Lower lobe of right lung (tissue), 2 donors: ENCODE data around the gene RNASE2. TPM values are rescaled to one million over a fixed set of nuclear protein-coding genes. Genes with fewer than 3 reads are reported as not detected.
A peak's percentile ranks its signal among the peaks of the same experiment; 100 is the strongest.

Source experiments
- ATAC-seq, 2 donors: fragments of 200-7000 bp; cut with Tn5 transposase; one replicate each; pipeline ENCODE4 v1.9.1; 2020 to 2022; ENCODE audit warnings: mild to moderate bottlenecking in 2 of 2, moderate library complexity in 2 of 2
- DNase-seq: peaks from one replicate; pipeline ENCODE4 v3.0.0-alpha.2; 2020
- H3K27ac ChIP-seq: fragments of 200-600 bp; one replicate; pipeline ENCODE4 v1.8.0; 2022
- H3K27me3 ChIP-seq: fragments of 200-600 bp; one replicate; pipeline ENCODE4 v1.8.0; 2022; ENCODE audit warnings: low read depth
- H3K36me3 ChIP-seq: fragments of 200-600 bp; one replicate; pipeline ENCODE4 v1.8.0; 2022; ENCODE audit warnings: mild to moderate bottlenecking
- H3K4me1 ChIP-seq: fragments of 200-600 bp; one replicate; pipeline ENCODE4 v1.8.0; 2022
- H3K4me3 ChIP-seq: fragments of 200-600 bp; one replicate; pipeline ENCODE4 v1.8.0; 2022; ENCODE audit warnings: mild to moderate bottlenecking
- H3K9me3 ChIP-seq: fragments of 200-600 bp; one replicate; pipeline ENCODE4 v1.8.0; 2022
- intact Hi-C: fragments of 100-400 bp; cut with DNase I; formaldehyde crosslinking; loops from one replicate; pipeline ENCODE4 v1.11.0; 2022
- total RNA-seq: library from RNA; stranded (reverse); fragmentation: NEBNext Ultra II Directional; extraction: Animal tissue kit (Norgen Biotek cat#: 25700); gene quantifications from one replicate; pipeline ENCODE4 v1.2.1, GENCODE V29; 2021
- TF ChIP-seq, protein P1 (sequence below): fragments of 200-600 bp; IDR thresholded peaks from one replicate; pipeline ENCODE4 v1.8.0; 2022; ENCODE audit warnings: antibody characterized with exemption, mild to moderate bottlenecking
- donor health status: DM: no; HTN: yes; CAD: no; lungs with severe emphysema.

RNASE2 gene
- total RNA-seq, 1 donor from 2014 or later = 6.0 TPM

DNA sequence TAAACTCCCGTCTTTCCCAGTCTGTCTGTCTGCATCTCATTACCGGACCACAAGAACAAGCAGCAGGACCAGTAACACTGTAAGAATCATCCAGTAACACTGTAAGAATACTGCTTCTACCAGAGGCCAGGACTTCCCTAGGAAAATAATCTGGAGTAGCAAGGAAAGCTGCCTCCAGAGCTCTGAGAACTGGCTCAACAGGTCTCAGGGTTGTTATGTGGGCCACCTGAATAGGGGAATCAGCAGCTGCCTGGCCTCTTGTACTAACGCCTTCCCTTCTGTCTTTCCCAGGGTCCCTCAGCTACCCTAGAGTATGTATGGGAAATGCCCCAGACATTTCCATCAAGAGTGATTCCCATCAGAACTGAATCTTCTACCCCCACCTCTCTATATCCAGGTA is 42.9 kb downstream of the RNASE2 start:
- H3K4me1 ChIP-seq = no peaks in the 10 kb centered on the region
- H3K27ac ChIP-seq = no peak overlapping the region
- no peak overlapping the region for H3K4me3 ChIP-seq
- no peak for DNase-seq
- peaks cover 46% of the 10 kb centered on the region for H3K36me3 ChIP-seq
- no peaks in the 10 kb centered on the region for H3K27me3 ChIP-seq
- TF ChIP-seq, protein P1, sequence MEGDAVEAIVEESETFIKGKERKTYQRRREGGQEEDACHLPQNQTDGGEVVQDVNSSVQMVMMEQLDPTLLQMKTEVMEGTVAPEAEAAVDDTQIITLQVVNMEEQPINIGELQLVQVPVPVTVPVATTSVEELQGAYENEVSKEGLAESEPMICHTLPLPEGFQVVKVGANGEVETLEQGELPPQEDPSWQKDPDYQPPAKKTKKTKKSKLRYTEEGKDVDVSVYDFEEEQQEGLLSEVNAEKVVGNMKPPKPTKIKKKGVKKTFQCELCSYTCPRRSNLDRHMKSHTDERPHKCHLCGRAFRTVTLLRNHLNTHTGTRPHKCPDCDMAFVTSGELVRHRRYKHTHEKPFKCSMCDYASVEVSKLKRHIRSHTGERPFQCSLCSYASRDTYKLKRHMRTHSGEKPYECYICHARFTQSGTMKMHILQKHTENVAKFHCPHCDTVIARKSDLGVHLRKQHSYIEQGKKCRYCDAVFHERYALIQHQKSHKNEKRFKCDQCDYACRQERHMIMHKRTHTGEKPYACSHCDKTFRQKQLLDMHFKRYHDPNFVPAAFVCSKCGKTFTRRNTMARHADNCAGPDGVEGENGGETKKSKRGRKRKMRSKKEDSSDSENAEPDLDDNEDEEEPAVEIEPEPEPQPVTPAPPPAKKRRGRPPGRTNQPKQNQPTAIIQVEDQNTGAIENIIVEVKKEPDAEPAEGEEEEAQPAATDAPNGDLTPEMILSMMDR = no peak
- ATAC-seq = no peak
- no peaks in the 10 kb centered on the region for H3K9me3 ChIP-seq
- intact Hi-C loops = no loop called here

DNA sequence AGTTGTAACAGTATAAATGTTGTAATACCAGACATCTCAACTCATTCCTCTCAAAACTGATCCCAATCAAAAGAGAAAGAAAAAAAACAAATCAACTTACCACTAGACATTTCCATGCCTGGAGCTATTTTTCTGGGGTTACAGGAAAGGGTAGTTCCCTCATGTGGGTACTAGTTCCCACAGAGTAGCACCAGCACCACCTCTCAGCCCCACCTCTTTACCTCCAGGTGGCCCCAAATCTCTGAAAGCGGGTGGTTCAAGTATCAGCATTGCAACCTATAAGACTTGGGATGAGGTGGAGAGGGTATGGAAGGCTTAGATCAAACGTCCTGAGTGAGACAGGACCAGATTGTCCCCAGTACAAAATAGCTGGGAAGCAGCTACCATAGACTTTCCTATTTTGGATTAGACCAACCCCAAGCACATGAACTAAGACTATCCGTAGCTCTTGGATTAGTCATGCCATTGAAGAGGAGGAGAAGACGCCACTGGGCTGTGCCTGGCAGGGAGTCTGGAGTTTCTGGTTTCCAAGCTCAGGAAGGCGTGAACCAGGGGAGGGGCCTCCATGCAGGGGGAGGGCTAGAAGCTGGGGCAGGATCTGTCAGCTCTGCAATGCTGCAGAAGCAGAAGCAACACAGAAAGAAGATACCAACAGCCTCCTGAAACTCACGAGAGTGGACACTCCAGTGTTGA is 43.5 kb downstream of the RNASE2 start, which contains the start of gene SLC39A2:
Gene SLC39A2, plus strand, starts transcription at position 620 of the 693 bp plus-strand sequence. CDS start 154 bp downstream, outside the sequence.
- intact Hi-C loops = no loop called here
- ATAC-seq = peak; percentile 54 to 65
- no peaks in the 10 kb centered on the region for H3K27me3 ChIP-seq
- peaks cover 39% of the 10 kb centered on the region for H3K36me3 ChIP-seq
- TF ChIP-seq, protein P1 = no peak
- no peak within 1 kb of the TSS for H3K4me3 ChIP-seq
- no peaks in the 10 kb centered on the region for H3K9me3 ChIP-seq
- no peaks in the 10 kb centered on the region for H3K4me1 ChIP-seq
- DNase-seq = no peak
- H3K27ac ChIP-seq = no peak within 1 kb of the TSS

DNA sequence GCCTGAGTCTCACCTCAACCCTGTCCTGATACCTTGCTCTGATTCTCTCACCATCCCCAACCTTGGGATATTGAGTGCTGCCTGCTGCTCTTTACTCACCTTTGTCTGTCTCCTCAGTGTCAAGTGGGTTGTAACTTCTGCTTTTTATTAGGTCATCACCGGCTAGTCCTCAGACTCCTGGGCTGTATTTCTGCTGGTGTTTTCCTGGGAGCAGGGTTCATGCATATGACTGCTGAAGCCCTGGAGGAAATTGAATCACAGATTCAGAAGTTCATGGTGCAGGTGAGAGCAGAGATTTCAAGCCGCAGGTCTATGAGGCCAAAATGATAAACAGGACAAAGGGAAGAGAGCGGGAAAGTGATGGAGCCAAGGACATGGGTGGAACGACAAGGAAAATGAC is 44.3 kb downstream of the RNASE2 start:
- no peaks in the 10 kb centered on the region for H3K4me1 ChIP-seq
- TF ChIP-seq, protein P1 = no peak
- H3K4me3 ChIP-seq = no peak overlapping the region
- H3K27ac ChIP-seq = no peak overlapping the region
- no peaks in the 10 kb centered on the region for H3K27me3 ChIP-seq
- DNase-seq (no peak), ATAC-seq (no peak)
- intact Hi-C loops = no loop called here
- H3K36me3 ChIP-seq = peaks cover 31% of the 10 kb centered on the region
- H3K9me3 ChIP-seq = no peaks in the 10 kb centered on the region

DNA sequence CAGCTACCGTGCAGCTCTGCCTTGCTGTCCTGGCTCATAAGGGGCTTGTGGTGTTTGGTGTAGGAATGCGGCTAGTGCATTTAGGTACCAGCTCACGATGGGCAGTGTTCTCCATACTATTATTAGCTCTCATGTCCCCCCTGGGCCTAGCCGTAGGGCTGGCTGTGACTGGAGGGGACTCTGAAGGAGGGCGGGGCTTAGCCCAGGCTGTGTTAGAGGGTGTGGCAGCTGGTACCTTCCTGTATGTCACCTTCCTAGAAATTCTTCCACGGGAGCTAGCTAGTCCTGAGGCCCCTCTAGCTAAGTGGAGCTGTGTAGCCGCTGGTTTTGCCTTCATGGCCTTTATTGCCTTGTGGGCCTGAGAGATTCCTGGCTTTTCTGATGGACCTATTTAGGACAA is 45.9 kb downstream of the RNASE2 start:
- H3K4me1 ChIP-seq = no peaks in the 10 kb centered on the region
- TF ChIP-seq, protein P1 = no peak
- peaks cover 15% of the 10 kb centered on the region for H3K36me3 ChIP-seq
- H3K4me3 ChIP-seq = no peak overlapping the region
- intact Hi-C loops = no loop called here
- no peak for ATAC-seq
- no peak overlapping the region for H3K27ac ChIP-seq
- no peaks in the 10 kb centered on the region for H3K9me3 ChIP-seq
- no peaks in the 10 kb centered on the region for H3K27me3 ChIP-seq
- no peak for DNase-seq

DNA sequence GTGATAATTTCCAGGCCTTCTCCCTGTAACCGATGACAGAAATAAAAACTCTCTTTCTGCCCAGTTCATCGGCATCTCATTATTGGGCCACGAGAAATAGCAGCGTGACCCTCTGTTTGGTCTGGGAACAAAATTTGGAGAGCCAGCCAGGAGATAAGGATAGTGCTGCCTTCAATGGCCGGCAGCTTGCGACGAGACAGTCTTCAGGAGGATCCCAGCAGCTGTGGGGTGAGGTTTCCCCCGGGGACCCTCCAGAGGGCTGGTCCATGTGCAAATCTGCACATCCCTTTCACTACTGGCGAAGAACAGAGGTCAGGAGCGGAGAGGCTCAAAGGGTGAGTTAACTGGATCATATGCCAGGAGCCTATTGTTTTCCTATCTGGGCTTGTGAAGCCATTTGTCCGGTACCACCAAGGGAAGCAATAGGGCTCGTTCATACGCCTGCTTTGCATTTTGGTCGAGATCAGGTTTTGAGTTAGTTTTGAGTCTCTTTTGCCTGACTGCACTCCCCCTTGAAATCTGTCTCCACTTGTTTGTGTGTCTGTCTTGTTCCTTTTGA is 48.6 kb downstream of the RNASE2 start:
- intact Hi-C loops = no loop called here
- no peak overlapping the region for H3K4me3 ChIP-seq
- ATAC-seq = no peak
- H3K27me3 ChIP-seq = no peaks in the 10 kb centered on the region
- no peak for DNase-seq
- TF ChIP-seq, protein P1 = no peak
- H3K4me1 ChIP-seq = no peaks in the 10 kb centered on the region
- no peaks in the 10 kb centered on the region for H3K36me3 ChIP-seq
- no peak overlapping the region for H3K27ac ChIP-seq
- H3K9me3 ChIP-seq = no peaks in the 10 kb centered on the region

Other genes starting within 250 kb of the RNASE2 start
- not detected for gene EDDM3A, start 209.6 kb upstream of the RNASE2 start, total RNA-seq
- gene EDDM3B, start 187.1 kb upstream of the RNASE2 start, total RNA-seq = not detected
- 27.3 TPM for gene RNASE6, start 174.2 kb upstream of the RNASE2 start, total RNA-seq
- gene RNASE1, start 152.6 kb upstream of the RNASE2 start, total RNA-seq = 694 TPM
- not detected for gene RNASE3, start 64.1 kb upstream of the RNASE2 start, total RNA-seq
- gene METTL17, start 34.5 kb downstream of the RNASE2 start, total RNA-seq = 62.2 TPM
- not detected for gene SLC39A2, start 43.8 kb downstream of the RNASE2 start, total RNA-seq
- 92.7 TPM for gene NDRG2, start 69.6 kb downstream of the RNASE2 start, total RNA-seq
- not detected for gene TPPP2, start 74.7 kb downstream of the RNASE2 start, total RNA-seq
- gene RNASE13, start 79.3 kb downstream of the RNASE2 start, total RNA-seq = not detected
- not detected for gene RNASE7, start 86.9 kb downstream of the RNASE2 start, total RNA-seq
- gene RNASE8, start 102.3 kb downstream of the RNASE2 start, total RNA-seq = not detected
- 28.5 TPM for gene ARHGEF40, start 114.8 kb downstream of the RNASE2 start, total RNA-seq
- 46.1 TPM for gene ZNF219, start 143.2 kb downstream of the RNASE2 start, total RNA-seq
- 0.50 TPM for gene TMEM253, start 145.6 kb downstream of the RNASE2 start, total RNA-seq
- not detected for gene OR5AU1, start 200.6 kb downstream of the RNASE2 start, total RNA-seq